Vagina (tissue), 2 donors: ENCODE results near the gene VPS41. TPM values are rescaled to one million over a fixed set of nuclear protein-coding genes. Genes with fewer than 3 reads are reported as not detected.

Experiments used
- DNase-seq, 2 donors: peaks; one replicate each; pipeline ENCODE4 v3.0.0-alpha.2; 2017; ENCODE audit errors: extremely low spot score in 2 of 2
- H3K27ac ChIP-seq: fragments of 200-600 bp; sonication (generic); one replicate; pipeline ENCODE4 v1.5.1; 2019
- H3K27me3 ChIP-seq: fragments of 200-600 bp; sonication (generic); one replicate; pipeline ENCODE4 v1.5.1; 2019
- H3K36me3 ChIP-seq, 2 donors: fragments of 200-600 bp; sonication (generic); one replicate each; pipeline ENCODE4 v1.5.1; 2017 to 2019
- H3K4me1 ChIP-seq: fragments of 200-600 bp; sonication (generic); one replicate; pipeline ENCODE4 v1.5.1; 2019
- H3K4me3 ChIP-seq, 2 donors: fragments of 200-600 bp; sonication (generic); 1 replicate in 1 of 2; 2 replicates in 1 of 2; pipeline ENCODE4 v1.5.1; 2016 to 2019
- H3K9me3 ChIP-seq: fragments of 200-600 bp; sonication (generic); one replicate; pipeline ENCODE4 v1.5.1; 2019
- CTCF ChIP-seq, 3 experiments: fragments of 450-650 bp in 2 of 3; fragments of 200-600 bp in 1 of 3; sonication (generic) in 1 of 3; IDR thresholded peaks; one replicate each; pipeline ENCODE4 v1.5.1; 2017 to 2019; ENCODE audit warnings: antibody characterized with exemption in 3 of 3, mild to moderate bottlenecking in 2 of 3, moderate library complexity in 2 of 3
- POLR2A ChIP-seq, 2 donors: fragments of 450-650 bp; IDR thresholded peaks; one replicate each; pipeline ENCODE4 v1.6.1; 2017; ENCODE audit warnings: antibody characterized with exemption in 2 of 2, mild to moderate bottlenecking in 2 of 2, moderate library complexity in 2 of 2
- POLR2AphosphoS5 ChIP-seq, 2 donors: sonication (generic); formaldehyde crosslinking; IDR thresholded peaks; one replicate each; pipeline ENCODE4 v1.9.0; 2017; ENCODE audit warnings: antibody characterized with exemption in 2 of 2, mild to moderate bottlenecking in 2 of 2, low read depth in 1 of 2; ENCODE audit not compliant: insufficient read depth in 1 of 2
- intact Hi-C: fragments of 100-400 bp; cut with DNase I; formaldehyde crosslinking; loops from one replicate; pipeline ENCODE4 v1.15.1; 2023
- total RNA-seq: library from RNA; depleted of rRNA; stranded (reverse); fragments of >200 nt; gene quantifications from one replicate; pipeline ENCODE4 v1.2.3, GENCODE V29; 2016

VPS41 gene
- total RNA-seq, 1 donor from 2014 or later: 46.7 TPM

GRCh38 chr7:38831259-38831996, 77.6 kb downstream of the VPS41 start:
- H3K27me3 ChIP-seq: no peaks in the 10 kb centered on the region
- H3K27ac ChIP-seq: no peak overlapping the region
- TF ChIP-seq POLR2AphosphoS5 (IDR thresholded peaks at IDR 0.05; ENCODE audit: insufficient read depth in 1 of 2, low read depth in 1 of 2) (no peak), POLR2A (IDR thresholded peaks at IDR 0.05) (no peak), CTCF (IDR thresholded peaks at IDR 0.05) (no peak)
- H3K9me3 ChIP-seq: no peaks in the 10 kb centered on the region
- peaks cover 4% of the 10 kb centered on the region for H3K4me1 ChIP-seq
- no peak overlapping the region for H3K4me3 ChIP-seq
- intact Hi-C loops: no loop called here
- no peak for DNase-seq
- no peaks in the 10 kb centered on the region for H3K36me3 ChIP-seq

DNA sequence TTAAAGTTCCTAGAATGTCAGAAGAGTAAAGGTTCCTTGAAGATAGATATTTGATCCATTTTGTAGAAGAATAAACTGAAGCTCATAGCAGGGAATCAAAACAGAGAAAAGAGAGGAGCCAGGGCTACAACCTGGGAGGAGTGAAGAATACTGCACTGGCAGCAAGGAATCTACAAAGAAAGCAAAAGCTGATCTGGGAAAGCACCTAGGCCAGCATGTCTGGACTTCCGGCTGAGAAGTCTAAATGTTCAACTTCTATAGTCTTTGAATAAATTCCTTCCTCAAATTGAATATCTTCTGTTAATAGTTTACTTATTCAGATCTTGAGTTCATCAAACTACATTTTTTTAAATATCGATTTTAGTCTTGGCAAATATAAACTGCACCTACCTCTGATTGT, 78.2 kb downstream of the VPS41 start:
- H3K27ac ChIP-seq: no peak overlapping the region
- H3K4me3 ChIP-seq: no peak overlapping the region
- H3K36me3 ChIP-seq: no peaks in the 10 kb centered on the region
- no peak for TF ChIP-seq CTCF (IDR thresholded peaks at IDR 0.05)
- no peak for TF ChIP-seq POLR2A (IDR thresholded peaks at IDR 0.05)
- no peak for TF ChIP-seq POLR2AphosphoS5 (IDR thresholded peaks at IDR 0.05; ENCODE audit: insufficient read depth in 1 of 2, low read depth in 1 of 2)
- H3K27me3 ChIP-seq: no peaks in the 10 kb centered on the region
- no peak for DNase-seq
- no peaks in the 10 kb centered on the region for H3K9me3 ChIP-seq
- intact Hi-C loops: no loop called here
- peaks cover 10% of the 10 kb centered on the region for H3K4me1 ChIP-seq

DNA sequence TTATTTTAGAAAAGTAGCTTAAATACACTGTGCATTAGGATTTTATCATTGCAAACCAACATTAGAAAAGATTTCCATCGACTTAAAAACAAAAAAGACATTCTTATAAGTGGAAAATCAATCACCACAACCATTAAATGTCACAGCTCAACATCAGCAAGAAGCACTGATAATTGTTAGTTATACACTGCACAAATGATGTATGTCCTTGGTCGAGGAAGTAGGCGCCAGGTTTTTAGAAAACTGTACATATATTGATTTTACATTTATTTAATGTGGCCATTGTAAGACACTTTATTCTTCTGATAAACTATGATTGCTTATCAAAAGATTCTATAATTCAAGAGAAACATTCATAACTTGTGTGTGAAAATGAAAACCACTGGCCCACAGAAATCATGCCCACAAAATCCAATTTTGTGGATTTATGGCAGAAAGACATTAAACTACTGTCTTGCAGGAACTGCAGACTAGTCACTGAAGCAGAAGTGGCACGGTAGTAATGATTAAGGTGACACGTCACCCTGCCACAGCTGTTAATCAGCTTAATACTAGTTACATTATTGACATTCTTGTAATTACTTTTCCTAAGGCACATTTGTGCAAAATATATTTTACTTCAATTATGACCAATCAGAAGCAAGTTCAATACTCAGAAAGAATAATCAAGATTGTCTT, 79.4 kb downstream of the VPS41 start:
- TF ChIP-seq POLR2A (IDR thresholded peaks at IDR 0.05) (no peak), CTCF (IDR thresholded peaks at IDR 0.05) (no peak), POLR2AphosphoS5 (IDR thresholded peaks at IDR 0.05; ENCODE audit: insufficient read depth in 1 of 2, low read depth in 1 of 2) (no peak)
- Histone ChIP-seq H3K4me3 (no peak overlapping the region), H3K4me1 (peaks cover 14% of the 10 kb centered on the region), H3K9me3 (no peaks in the 10 kb centered on the region), H3K27me3 (no peaks in the 10 kb centered on the region), H3K36me3 (no peaks in the 10 kb centered on the region), H3K27ac (no peak overlapping the region)
- intact Hi-C loops: no loop called here
- no peak for DNase-seq

- intact Hi-C loops: no loop called here
- H3K9me3 ChIP-seq: peaks cover 3% of the 10 kb centered on the region
These were observed 81.0 kb downstream of the VPS41 start for GRCh38 chr7:38828026-38828425.

More at GRCh38 chr7:38828026-38828425, 81.0 kb downstream of the VPS41 start:
- no peak for DNase-seq
- no peak overlapping the region for H3K27ac ChIP-seq
- no peak overlapping the region for H3K4me3 ChIP-seq
- TF ChIP-seq POLR2A (IDR thresholded peaks at IDR 0.05) (no peak), CTCF (IDR thresholded peaks at IDR 0.05) (no peak), POLR2AphosphoS5 (IDR thresholded peaks at IDR 0.05; ENCODE audit: insufficient read depth in 1 of 2, low read depth in 1 of 2) (no peak)
- peaks cover 14% of the 10 kb centered on the region for H3K4me1 ChIP-seq
- no peaks in the 10 kb centered on the region for H3K27me3 ChIP-seq
- H3K36me3 ChIP-seq: no peaks in the 10 kb centered on the region
